Colon (tissue), 2 donors: Measurements from ENCODE around the gene PTCH2.

ENCODE experiments used
- FAIRE-seq: peaks from 2 replicates; lab custom pipeline; 2012; peaks lifted over from hg19 to GRCh38; lab: Jason Lieb, UNC
- donor health status: control.
- donor health status: control.

Gene PTCH2

DNA sequence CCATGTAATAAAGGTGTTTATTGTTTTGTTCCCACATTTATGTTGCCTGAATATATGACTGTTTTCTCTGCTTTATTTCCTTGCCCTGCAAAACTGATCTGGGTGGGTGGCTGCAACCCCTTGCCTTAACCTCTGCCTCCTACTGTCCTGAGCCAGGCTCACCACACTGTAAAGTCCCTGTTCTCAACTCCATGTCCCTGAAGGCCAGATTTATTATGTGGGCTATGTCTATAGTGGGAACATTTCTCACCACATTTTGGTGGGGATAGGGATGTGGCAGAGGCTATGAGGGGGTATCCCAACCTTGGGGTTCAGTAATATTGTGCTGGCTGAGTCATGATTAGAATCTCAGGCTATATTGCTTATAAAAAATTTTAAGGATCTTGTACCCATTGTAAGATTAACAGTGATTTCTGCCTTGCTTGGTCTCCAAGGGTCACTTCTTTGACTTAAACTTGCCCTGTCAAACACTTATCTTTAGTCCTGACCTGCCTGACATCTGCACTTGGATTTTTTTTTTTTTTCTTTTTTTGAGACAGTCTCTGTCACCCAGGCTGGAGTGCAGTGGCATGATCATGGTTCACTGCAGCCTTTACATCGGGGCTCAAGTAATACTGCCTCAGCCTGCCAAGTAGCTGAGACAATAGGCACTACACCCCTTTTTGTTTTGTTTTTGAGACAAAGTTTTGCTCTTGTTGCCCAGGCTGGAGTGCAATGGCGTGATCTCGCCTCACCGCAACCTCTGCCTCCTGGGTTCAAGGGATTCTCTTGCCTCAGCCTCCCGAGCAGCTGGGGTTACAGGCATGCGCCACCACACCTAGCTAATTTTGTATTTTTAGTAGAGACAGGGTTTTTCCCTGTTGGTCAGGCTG lies 64.1 kb downstream of the PTCH2 start:
- no peak for FAIRE-seq

GRCh38 chr1:44777969-44778635 lies 65.0 kb downstream of the PTCH2 start:
- FAIRE-seq: no peak

DNA sequence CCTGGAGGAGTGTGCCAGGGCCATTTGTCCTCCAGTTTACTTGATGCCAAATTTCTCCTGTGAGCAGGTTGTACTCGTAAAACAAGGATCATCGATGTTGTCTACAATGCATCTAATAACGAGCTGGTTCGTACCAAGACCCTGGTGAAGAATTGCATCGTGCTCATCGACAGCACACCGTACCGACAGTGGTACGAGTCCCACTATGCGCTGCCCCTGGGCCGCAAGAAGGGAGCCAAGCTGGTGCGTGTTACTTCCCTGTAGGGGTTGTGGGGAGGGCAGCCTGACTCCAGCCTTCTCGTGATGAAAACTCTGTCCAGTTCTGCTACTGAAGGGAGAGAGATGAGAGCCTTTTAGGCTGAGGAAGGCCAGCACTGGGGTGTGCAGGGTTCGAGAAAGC lies 65.5 kb downstream of the PTCH2 start:
- FAIRE-seq: no peak

DNA sequence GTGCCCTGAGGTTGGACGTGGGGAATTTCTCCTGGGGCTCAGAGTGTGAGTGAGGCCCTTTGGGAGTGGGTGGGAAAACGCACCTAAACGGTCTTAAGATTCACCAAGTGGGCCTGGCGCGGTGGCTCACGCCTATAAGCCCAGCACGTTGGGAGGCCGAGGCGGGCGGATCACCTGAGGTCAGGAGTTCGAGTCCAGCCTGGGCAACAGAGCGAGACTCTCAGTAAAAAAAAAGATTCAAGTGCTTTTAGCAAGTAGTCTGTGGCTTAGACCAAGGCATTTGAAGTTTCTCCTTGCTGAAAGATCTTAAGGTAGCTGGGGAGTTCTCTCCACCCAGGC lies 66.4 kb downstream of the PTCH2 start:
- no peak for FAIRE-seq

GRCh38 chr1:44775930-44776729 lies 66.9 kb downstream of the PTCH2 start:
- FAIRE-seq: no peak

DNA sequence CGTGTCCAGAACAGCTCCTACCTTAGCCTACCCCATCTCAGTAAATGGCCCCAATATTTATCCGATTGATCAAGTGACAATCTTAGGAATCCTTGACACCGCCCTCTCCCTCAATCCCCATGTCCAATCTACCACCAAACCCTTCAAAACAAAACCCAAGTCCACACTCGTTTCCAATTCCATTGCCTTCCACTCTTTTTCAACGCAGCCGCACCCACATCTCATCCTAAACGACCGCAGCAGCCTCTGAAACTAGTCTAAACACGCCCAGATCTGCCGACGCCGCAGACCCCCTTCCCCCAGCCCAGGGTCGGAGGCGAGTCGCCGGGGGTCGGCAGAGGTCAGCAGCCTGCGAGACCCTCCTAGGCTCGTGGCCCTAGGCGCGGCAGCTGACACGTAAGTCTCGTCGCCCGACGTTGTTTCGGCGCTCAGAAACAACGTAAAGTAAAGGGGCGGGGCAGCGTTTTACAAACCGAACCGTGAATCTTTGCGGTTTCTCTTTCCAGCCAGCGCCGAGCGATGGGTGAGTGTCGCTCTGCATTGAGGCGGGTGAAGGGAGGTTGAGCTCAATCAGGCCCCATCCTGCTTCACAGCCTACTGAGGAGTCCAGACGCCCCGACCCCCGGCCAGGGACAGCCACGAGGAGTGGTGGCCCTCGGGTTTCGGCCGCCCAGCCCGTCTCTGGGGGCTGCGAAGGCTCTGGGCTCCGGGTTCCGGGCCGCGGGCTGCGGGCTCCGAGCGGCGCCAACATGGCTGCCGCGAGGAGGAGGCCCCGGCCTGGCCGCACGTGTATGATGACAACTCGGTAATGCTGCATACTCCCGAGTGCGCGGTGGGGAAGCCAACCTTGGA lies 67.7 kb downstream of the PTCH2 start, which contains the start of gene RPS8:
RPS8 (plus strand) TSS at position 463 of the 852 bp plus-strand sequence; CDS start at position 520, 57 bp downstream.
- FAIRE-seq: no peak
